BJ (cell line): ENCODE data around the gene MST1. TPM values are rescaled to one million over a fixed set of nuclear protein-coding genes. Genes with fewer than 3 reads are reported as not detected.

Source experiments
- CTCF ChIA-PET: fragments of 350-600 bp; formaldehyde crosslinking; extraction: SDS; loops from one replicate; lab custom pipeline; 2021; ENCODE audit warnings: antibody characterized with exemption, inconsistent platforms; lab: Yijun Ruan, JAX
- POLR2A ChIA-PET: fragments of 300-600 bp; sonication (Branson Sonifier 250); formaldehyde crosslinking; extraction: SDS; loops from one replicate; lab custom pipeline; 2021; ENCODE audit warnings: antibody characterized with exemption; lab: Charles Lee
- DNase-seq: peaks from one replicate; pipeline ENCODE4 v3.0.0-alpha.2; 2011; ENCODE audit warnings: low read depth
- H3K27me3 ChIP-seq: 2 replicates; pipeline ENCODE4 v1.6.0; 2011; ENCODE audit warnings: low read length; ENCODE audit not compliant: control insufficient read depth, insufficient read depth
- H3K36me3 ChIP-seq: 2 replicates; pipeline ENCODE4 v1.5.1; 2011; ENCODE audit warnings: low read length; ENCODE audit not compliant: control insufficient read depth, insufficient read depth
- H3K4me3 ChIP-seq: 2 replicates; pipeline ENCODE4 v1.5.1; 2011; ENCODE audit warnings: low read depth, mild to moderate bottlenecking, control low read depth, low read length
- polyA plus RNA-seq: library from polyadenylated mRNA; depleted of rRNA; stranded (reverse); fragments of >200 nt; gene quantifications from 2 replicates; pipeline ENCODE4 v1.2.3, GENCODE V29; 2011
- TF ChIP-seq, protein P1 (sequence below): IDR thresholded peaks from 2 replicates; pipeline ENCODE4 v1.5.1; 2011; ENCODE audit warnings: low read depth, mild to moderate bottlenecking, control low read depth, inconsistent platforms, low read length, moderate library complexity; ENCODE audit not compliant: insufficient read depth

Gene MST1
- polyA plus RNA-seq, 1 experiment: 10.7 TPM

DNA sequence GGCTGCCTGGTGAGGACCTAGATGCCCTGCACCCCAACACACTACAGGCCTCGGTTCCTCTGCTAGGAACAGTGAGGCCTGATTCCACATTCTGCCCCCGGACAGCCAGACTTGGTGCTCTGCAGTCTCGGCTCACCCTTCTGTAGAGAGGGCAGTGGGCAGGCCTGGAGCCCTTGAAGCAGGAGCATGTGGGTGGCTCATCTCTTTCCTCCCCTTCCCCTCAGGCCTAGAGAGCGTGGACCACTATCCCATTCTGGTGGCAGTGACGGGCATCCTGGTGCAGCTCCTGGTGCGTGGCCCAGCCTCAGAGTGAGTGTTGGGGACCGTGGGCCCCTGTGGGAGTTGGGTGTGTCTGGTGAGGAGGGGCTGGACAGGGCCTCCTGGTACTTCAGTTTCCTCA is 26.9 kb upstream of the MST1 start:
- CTCF ChIA-PET: interaction anchor here (1.0 kb wide), 1 partner anchor 12 kb away, joined by 4 read pairs; no protein-coding TSS in a partner anchor
- POLR2A ChIA-PET: no interaction called here
- H3K36me3 ChIP-seq: peaks cover 16% of the 10 kb centered on the region
- TF ChIP-seq, protein P1, sequence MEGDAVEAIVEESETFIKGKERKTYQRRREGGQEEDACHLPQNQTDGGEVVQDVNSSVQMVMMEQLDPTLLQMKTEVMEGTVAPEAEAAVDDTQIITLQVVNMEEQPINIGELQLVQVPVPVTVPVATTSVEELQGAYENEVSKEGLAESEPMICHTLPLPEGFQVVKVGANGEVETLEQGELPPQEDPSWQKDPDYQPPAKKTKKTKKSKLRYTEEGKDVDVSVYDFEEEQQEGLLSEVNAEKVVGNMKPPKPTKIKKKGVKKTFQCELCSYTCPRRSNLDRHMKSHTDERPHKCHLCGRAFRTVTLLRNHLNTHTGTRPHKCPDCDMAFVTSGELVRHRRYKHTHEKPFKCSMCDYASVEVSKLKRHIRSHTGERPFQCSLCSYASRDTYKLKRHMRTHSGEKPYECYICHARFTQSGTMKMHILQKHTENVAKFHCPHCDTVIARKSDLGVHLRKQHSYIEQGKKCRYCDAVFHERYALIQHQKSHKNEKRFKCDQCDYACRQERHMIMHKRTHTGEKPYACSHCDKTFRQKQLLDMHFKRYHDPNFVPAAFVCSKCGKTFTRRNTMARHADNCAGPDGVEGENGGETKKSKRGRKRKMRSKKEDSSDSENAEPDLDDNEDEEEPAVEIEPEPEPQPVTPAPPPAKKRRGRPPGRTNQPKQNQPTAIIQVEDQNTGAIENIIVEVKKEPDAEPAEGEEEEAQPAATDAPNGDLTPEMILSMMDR: no peak
- H3K4me3 ChIP-seq: no peak overlapping the region
- DNase-seq: no peak
- H3K27me3 ChIP-seq: no peaks in the 10 kb centered on the region

DNA sequence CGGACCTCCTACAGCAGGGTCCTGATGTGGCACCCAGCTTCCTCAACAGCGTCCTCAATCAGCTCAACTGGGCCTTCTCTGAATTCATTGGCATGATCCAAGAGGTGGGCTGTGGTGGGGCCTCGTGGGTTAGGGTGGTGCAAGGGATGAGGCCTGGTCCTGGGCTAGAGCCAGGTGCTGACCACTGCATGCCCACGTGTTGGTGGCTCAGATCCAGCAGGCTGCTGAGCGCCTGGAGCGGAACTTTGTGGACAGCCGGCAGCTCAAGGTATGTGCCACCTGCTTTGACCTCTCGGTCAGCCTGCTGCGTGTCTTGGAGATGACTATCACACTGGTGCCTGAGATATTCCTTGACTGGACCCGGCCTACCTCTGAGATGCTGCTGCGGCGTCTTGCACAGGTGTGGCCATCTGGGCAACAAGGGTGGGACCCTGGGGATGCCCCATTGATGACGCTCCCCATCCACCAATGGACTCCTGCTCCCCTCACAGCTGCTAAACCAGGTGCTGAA is 26.4 kb upstream of the MST1 start:
- TF ChIP-seq, protein P1: no peak
- ChIA-PET POLR2A (no interaction called here), CTCF (interaction anchor here (1.0 kb wide), 2 partner anchors 11 to 176 kb away, joined by 4 read pairs; no protein-coding TSS in a partner anchor)
- Histone ChIP-seq H3K4me3 (no peak overlapping the region), H3K27me3 (no peaks in the 10 kb centered on the region), H3K36me3 (peaks cover 11% of the 10 kb centered on the region)
- no peak for DNase-seq

DNA sequence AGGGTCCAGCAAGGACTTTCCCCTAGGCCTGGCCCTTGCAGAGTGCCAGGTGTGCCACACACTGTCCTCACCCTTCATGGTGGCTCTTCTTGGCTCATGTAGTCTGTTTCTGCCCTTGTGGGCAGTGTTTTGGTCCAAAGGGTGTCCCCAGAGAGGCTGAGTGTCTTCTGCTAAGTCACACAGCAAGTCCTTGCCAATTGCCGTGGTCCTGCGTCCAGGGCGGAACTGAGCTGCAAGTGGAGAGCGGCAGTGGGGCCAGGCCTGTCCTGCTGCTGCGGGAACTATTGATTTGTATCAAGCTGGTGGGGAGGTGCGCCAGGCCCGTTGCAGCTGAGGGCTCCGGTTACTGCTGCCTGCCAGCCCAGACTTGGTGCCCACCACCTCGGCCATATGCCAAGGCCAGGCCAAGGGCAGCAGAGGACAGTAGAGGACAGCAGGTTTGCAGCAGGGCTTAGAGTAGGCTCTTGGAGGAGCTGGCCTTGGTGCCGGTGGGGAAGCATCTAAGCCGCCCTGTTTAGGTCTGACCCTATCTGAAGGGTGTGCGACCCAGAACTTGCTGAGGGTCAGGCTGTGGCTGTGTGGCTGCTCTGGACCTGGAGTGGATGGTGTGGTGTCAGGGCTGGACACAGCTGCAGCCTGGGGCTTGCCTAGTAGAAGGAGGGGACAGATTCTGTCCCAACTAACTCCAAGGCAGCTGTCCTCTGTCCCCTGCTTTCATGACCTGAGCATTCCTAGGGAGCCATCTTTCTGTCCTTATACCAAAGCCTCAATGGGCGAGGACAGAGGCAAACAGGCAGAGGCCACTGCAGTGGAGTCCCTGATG is 25.7 kb upstream of the MST1 start:
- Histone ChIP-seq H3K4me3 (no peak overlapping the region), H3K27me3 (no peaks in the 10 kb centered on the region), H3K36me3 (peaks cover 10% of the 10 kb centered on the region)
- POLR2A ChIA-PET: no interaction called here
- CTCF ChIA-PET: interaction anchor here (1.0 kb wide), 2 partner anchors 11 to 175 kb away, joined by 4 read pairs; no protein-coding TSS in a partner anchor
- DNase-seq: no peak
- TF ChIP-seq, protein P1: no peak

DNA sequence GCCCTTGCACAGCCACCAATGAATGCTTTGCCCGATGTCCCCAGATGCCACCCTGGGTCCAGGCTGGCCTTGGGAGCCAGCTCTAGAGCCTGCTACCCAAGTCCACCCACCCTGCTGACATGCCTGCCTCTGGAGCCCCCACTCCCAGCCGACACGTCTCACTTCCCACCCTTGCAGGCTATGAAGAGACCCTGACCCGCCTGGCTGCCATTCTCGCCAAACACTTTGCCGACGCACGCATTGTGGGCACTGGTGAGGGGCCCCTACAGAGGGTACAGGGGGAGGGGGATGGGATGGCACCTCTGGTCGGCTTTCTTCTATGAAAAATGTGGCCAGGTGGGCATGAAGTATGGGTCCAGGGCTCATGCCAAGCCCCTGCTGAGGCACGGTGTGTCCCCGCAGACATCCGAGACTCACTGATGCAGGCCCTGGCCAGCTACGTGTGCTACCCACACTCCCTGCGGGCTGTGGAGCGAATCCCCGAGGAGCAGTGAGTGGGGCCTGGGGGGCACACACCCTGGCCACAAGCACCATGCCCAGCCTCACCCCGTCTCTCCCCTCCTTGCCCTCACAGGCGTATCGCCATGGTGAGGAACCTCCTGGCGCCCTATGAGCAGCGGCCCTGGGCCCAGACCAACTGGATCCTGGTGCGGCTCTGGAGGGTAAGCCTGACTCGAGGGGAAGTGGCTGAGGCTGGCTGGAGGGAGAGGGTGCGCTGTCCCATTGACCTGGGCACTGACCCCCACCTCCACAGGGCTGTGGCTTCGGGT is 24.2 kb upstream of the MST1 start:
- Histone ChIP-seq H3K36me3 (peaks cover 10% of the 10 kb centered on the region), H3K27me3 (no peaks in the 10 kb centered on the region), H3K4me3 (no peak overlapping the region)
- ChIA-PET POLR2A (no interaction called here), CTCF (interaction anchor here (2.2 kb wide), 1 partner anchor 13 kb away, joined by 9 read pairs; no protein-coding TSS in a partner anchor)
- TF ChIP-seq, protein P1: no peak
- DNase-seq: no peak
